GM12872 (cell line): ENCODE data around the gene TAF1L.

ENCODE experiments used
- CTCF ChIP-seq: IDR thresholded peaks from 3 replicates; pipeline ENCODE4 v1.5.1; 2011; ENCODE audit warnings: low read depth, mild to moderate bottlenecking, low read length, moderate library complexity; ENCODE audit not compliant: insufficient read depth

Gene TAF1L

GRCh38 chr9:32584784-32585183 lies 50.7 kb downstream of the TAF1L start:
- TF ChIP-seq CTCF = no peak

- peak; percentile 77 for TF ChIP-seq CTCF
Measured at GRCh38 chr9:32581512-32582143, 53.8 kb downstream of the TAF1L start.

GRCh38 chr9:32580631-32581300 lies 54.7 kb downstream of the TAF1L start:
- TF ChIP-seq CTCF = peak; percentile 7; the same call in 1 of the 3 replicates

- peak; percentile 94 for TF ChIP-seq CTCF
Measured at GRCh38 chr9:32579706-32580331, 55.6 kb downstream of the TAF1L start.
